ENCODE measurements around the gene FOLR1.

- TF ChIP-seq POLR2AphosphoS5 (IDR thresholded peaks at IDR 0.05; ENCODE audit: low read depth, low read length) (no peak), POLR2A (IDR thresholded peaks at IDR 0.05; ENCODE audit: low read depth, low read length) (no peak), TAF1 (IDR thresholded peaks at IDR 0.05; ENCODE audit: borderline replicate concordance, low read depth, low read length) (no peak)
These were observed 40.5 kb downstream of the FOLR1 start for GRCh38 chr11:72232260-72233055.
